ENCODE results near the gene PCP4. TPM values are rescaled to one million over a fixed set of nuclear protein-coding genes. Genes with fewer than 3 reads are reported as not detected.

Gene PCP4
- total RNA-seq, 1 experiment from 2014 or later, result 0.77 TPM

DNA sequence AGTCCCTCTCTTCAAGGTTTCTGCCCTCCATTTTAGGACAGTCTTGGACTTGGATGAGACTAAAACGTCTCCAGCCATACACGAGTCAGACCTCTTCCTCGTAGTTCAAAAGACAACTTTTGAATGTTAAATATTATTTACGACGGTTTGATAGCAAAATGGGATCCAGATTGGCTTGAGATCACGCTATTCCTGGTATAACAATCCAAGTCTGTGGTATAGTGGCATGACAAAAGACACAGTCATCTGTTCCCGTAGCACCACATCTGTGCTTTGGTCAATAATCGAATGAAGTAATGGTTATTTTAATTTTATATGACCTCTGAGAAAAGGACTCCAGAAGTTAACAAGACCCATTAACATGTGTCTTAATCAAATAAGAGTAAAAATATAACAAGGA, 7.0 kb downstream of the PCP4 start:
- no peak overlapping the region for H2AFZ ChIP-seq (ENCODE audit: low read length)
- H2BK120ac ChIP-seq (ENCODE audit: low read depth, low read length, poor library complexity, severe bottlenecking), result no peak overlapping the region
- H3K27ac Mint-ChIP-seq, result no peak overlapping the region
- H3K23me2 ChIP-seq (ENCODE audit: insufficient read length, low read depth, low read length, poor library complexity, severe bottlenecking), result no peaks in the 10 kb centered on the region
- no peak overlapping the region for H2BK5ac ChIP-seq (ENCODE audit: insufficient read length, low read length)
- no peaks in the 10 kb centered on the region for H3K27me3 Mint-ChIP-seq (ENCODE audit: low read depth)
- no peaks in the 10 kb centered on the region for H3K79me1 ChIP-seq (ENCODE audit: insufficient read depth, low read depth, low read length, poor library complexity, severe bottlenecking)
- H3K18ac ChIP-seq (ENCODE audit: insufficient read length, low read depth, low read length), result no peak overlapping the region
- H3K4me1 Mint-ChIP-seq, result no peaks in the 10 kb centered on the region; a peak in 1 of 4 replicates
- H2BK20ac ChIP-seq (ENCODE audit: low read depth, low read length, poor library complexity, severe bottlenecking), result no peak overlapping the region
- H3K4me1 ChIP-seq (ENCODE audit: insufficient read depth, low read length), result peaks cover 2% of the 10 kb centered on the region; the same call in 1 of the 2 replicates
- TF ChIP-seq CTCF (conservative IDR thresholded peaks at IDR 0.05), result no peak
- H2BK15ac ChIP-seq (ENCODE audit: low read depth, low read length), result no peak overlapping the region
- no peak overlapping the region for H3K4me3 Mint-ChIP-seq
- no peaks in the 10 kb centered on the region for H3K9me3 Mint-ChIP-seq
- H3K14ac ChIP-seq (ENCODE audit: insufficient read depth, low read length), result no peak overlapping the region
- no peak for DNase-seq
- H3K23ac ChIP-seq (ENCODE audit: insufficient read length, low read depth, low read length), result no peak overlapping the region
- no peaks in the 10 kb centered on the region for H4K20me1 ChIP-seq (ENCODE audit: control insufficient read depth, insufficient read depth, insufficient read length)
- no peak overlapping the region for H2AK5ac ChIP-seq (ENCODE audit: insufficient read length, low read length)
- no peaks in the 10 kb centered on the region for H3K27me3 ChIP-seq (ENCODE audit: insufficient read depth, low read length)
- no peak overlapping the region for H3T11ph ChIP-seq (ENCODE audit: low read length)
- no peak overlapping the region for H2BK12ac ChIP-seq (ENCODE audit: insufficient read length, low read depth, low read length)
- H3K9ac ChIP-seq (ENCODE audit: extremely low read depth, insufficient read length, low read length), result no peak overlapping the region
- H3K36me3 Mint-ChIP-seq (ENCODE audit: insufficient read depth in 1 of 3, low read depth in 3 of 3), result no peaks in the 10 kb centered on the region; a peak in 1 of 7 replicates
- H3K27ac ChIP-seq (ENCODE audit: insufficient read length, low read depth, low read length), result no peak overlapping the region
- no peaks in the 10 kb centered on the region for H3K79me2 ChIP-seq (ENCODE audit: insufficient read depth, low read length)
- H4K8ac ChIP-seq (replicated peaks; ENCODE audit: insufficient read length, low read depth, low read length), result no peak overlapping the region
- no peak overlapping the region for H4K5ac ChIP-seq (ENCODE audit: insufficient read length, low read depth, low read length)
- no peaks in the 10 kb centered on the region for H3K9me3 ChIP-seq (ENCODE audit: control insufficient read depth, low read depth, low read length)
- H3K56ac ChIP-seq (ENCODE audit: insufficient read length, low read depth, low read length), result no peak overlapping the region
- H3K4ac ChIP-seq (ENCODE audit: low read depth, low read length), result no peak overlapping the region
- no CpG with 5 or more reads among the region's 8 CpGs for WGBS (ENCODE audit: extremely low coverage, insufficient read length, low lambda C conversion rate)
- H4K91ac ChIP-seq (ENCODE audit: insufficient read length, low read depth, low read length), result no peak overlapping the region
- no peak overlapping the region for H3K4me2 ChIP-seq (ENCODE audit: insufficient read depth, insufficient read length, low read length)

Measured in H9 (cell line).